ENCODE data around the gene FGGY. TPM values are rescaled to one million over a fixed set of nuclear protein-coding genes. Genes with fewer than 3 reads are reported as not detected.
A peak's percentile ranks its signal among the peaks of the same experiment; 100 is the strongest.

The FGGY gene
- total RNA-seq, 1 donor from 2014 or later: 32.5 TPM

GRCh38 chr1:59696421-59697115, 399.7 kb downstream of the FGGY start:
- Mint-ChIP-seq H3K27ac (peak overlapping the region; percentile 21), H3K27me3 (ENCODE audit: insufficient read depth, low read depth) (no peaks in the 10 kb centered on the region), H3K9me3 (no peaks in the 10 kb centered on the region), H3K4me1 (peaks cover 37% of the 10 kb centered on the region), H3K4me3 (no peak overlapping the region), H3K36me3 (no peaks in the 10 kb centered on the region)
- peaks cover 25% of the 10 kb centered on the region for H3K4me1 ChIP-seq
- no peak overlapping the region for H3K4me2 ChIP-seq
- no peaks in the 10 kb centered on the region for H4K20me1 ChIP-seq (ENCODE audit: low read depth)
- no peak overlapping the region for H3K9ac ChIP-seq
- H3K4me3 ChIP-seq: no peak overlapping the region
- H3K27me3 ChIP-seq: no peaks in the 10 kb centered on the region
- H2AFZ ChIP-seq (replicated peaks): no peak overlapping the region
- H3K27ac ChIP-seq: no peak overlapping the region
- TF ChIP-seq EZH2phosphoT487 (IDR thresholded peaks at IDR 0.05): no peak
- TF ChIP-seq, protein P1, sequence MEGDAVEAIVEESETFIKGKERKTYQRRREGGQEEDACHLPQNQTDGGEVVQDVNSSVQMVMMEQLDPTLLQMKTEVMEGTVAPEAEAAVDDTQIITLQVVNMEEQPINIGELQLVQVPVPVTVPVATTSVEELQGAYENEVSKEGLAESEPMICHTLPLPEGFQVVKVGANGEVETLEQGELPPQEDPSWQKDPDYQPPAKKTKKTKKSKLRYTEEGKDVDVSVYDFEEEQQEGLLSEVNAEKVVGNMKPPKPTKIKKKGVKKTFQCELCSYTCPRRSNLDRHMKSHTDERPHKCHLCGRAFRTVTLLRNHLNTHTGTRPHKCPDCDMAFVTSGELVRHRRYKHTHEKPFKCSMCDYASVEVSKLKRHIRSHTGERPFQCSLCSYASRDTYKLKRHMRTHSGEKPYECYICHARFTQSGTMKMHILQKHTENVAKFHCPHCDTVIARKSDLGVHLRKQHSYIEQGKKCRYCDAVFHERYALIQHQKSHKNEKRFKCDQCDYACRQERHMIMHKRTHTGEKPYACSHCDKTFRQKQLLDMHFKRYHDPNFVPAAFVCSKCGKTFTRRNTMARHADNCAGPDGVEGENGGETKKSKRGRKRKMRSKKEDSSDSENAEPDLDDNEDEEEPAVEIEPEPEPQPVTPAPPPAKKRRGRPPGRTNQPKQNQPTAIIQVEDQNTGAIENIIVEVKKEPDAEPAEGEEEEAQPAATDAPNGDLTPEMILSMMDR (IDR thresholded peaks at IDR 0.05): no peak
- TF ChIP-seq EZH2 (IDR thresholded peaks at IDR 0.05): no peak
- H3F3A ChIP-seq (ENCODE audit: low read depth): no peaks in the 10 kb centered on the region
- no peaks in the 10 kb centered on the region for H3K79me2 ChIP-seq (ENCODE audit: low read depth)
- H3K9me3 ChIP-seq (ENCODE audit: low read depth): no peaks in the 10 kb centered on the region
- H3K36me3 ChIP-seq: no peaks in the 10 kb centered on the region
- DNase-seq (ENCODE audit: low spot score): no peak

GRCh38 chr1:59697150-59697800, 400.4 kb downstream of the FGGY start:
- TF ChIP-seq EZH2phosphoT487 (IDR thresholded peaks at IDR 0.05) (no peak), EZH2 (IDR thresholded peaks at IDR 0.05) (no peak)
- TF ChIP-seq, protein P1 (IDR thresholded peaks at IDR 0.05): no peak
- H3K4me2 ChIP-seq: no peak overlapping the region
- Mint-ChIP-seq H3K27ac (no peak overlapping the region), H3K4me1 (peaks cover 30% of the 10 kb centered on the region), H3K27me3 (ENCODE audit: insufficient read depth, low read depth) (no peaks in the 10 kb centered on the region), H3K9me3 (no peaks in the 10 kb centered on the region), H3K4me3 (no peak overlapping the region), H3K36me3 (no peaks in the 10 kb centered on the region)
- no peak overlapping the region for H3K9ac ChIP-seq
- H3K4me3 ChIP-seq: no peak overlapping the region
- H2AFZ ChIP-seq (replicated peaks): peak overlapping the region; percentile 12
- H3K9me3 ChIP-seq (ENCODE audit: low read depth): no peaks in the 10 kb centered on the region
- DNase-seq (ENCODE audit: low spot score): no peak
- no peaks in the 10 kb centered on the region for H4K20me1 ChIP-seq (ENCODE audit: low read depth)
- H3K79me2 ChIP-seq (ENCODE audit: low read depth): no peaks in the 10 kb centered on the region
- no peaks in the 10 kb centered on the region for H3K36me3 ChIP-seq
- H3K27ac ChIP-seq: no peak overlapping the region
- H3K27me3 ChIP-seq: no peaks in the 10 kb centered on the region
- H3K4me1 ChIP-seq: peaks cover 19% of the 10 kb centered on the region
- H3F3A ChIP-seq (ENCODE audit: low read depth): no peaks in the 10 kb centered on the region

GRCh38 chr1:59698386-59698785, 401.5 kb downstream of the FGGY start:
- Mint-ChIP-seq H3K27me3 (ENCODE audit: insufficient read depth, low read depth) (no peaks in the 10 kb centered on the region), H3K4me1 (peaks cover 27% of the 10 kb centered on the region), H3K36me3 (no peaks in the 10 kb centered on the region), H3K4me3 (no peak overlapping the region), H3K9me3 (no peaks in the 10 kb centered on the region), H3K27ac (peak overlapping the region; percentile 89)
- Histone ChIP-seq H4K20me1 (ENCODE audit: low read depth) (no peaks in the 10 kb centered on the region), H3K27me3 (no peaks in the 10 kb centered on the region), H3K9ac (no peak overlapping the region), H3K27ac (no peak overlapping the region), H3K36me3 (no peaks in the 10 kb centered on the region), H3K4me2 (peak overlapping the region; percentile 8), H3F3A (ENCODE audit: low read depth) (no peaks in the 10 kb centered on the region), H3K4me1 (peaks cover 19% of the 10 kb centered on the region), H3K4me3 (no peak overlapping the region), H2AFZ (replicated peaks) (no peak overlapping the region), H3K9me3 (ENCODE audit: low read depth) (no peaks in the 10 kb centered on the region), H3K79me2 (ENCODE audit: low read depth) (no peaks in the 10 kb centered on the region)
- DNase-seq (ENCODE audit: low spot score): no peak
- TF ChIP-seq EZH2phosphoT487 (IDR thresholded peaks at IDR 0.05): no peak
- no peak for TF ChIP-seq EZH2 (IDR thresholded peaks at IDR 0.05)
- TF ChIP-seq, protein P1 (IDR thresholded peaks at IDR 0.05): no peak

Measured in neural progenitor cell (in vitro differentiated cells).